ENCODE data around the gene LRR1. TPM values are rescaled to one million over a fixed set of nuclear protein-coding genes. Genes with fewer than 3 reads are reported as not detected.
"Not testable (repeated sequence)": the region's sequence is repeated elsewhere in the genome, so short reads cannot be mapped to it uniquely, and the experiment has no call there.

LRR1 gene
- polyA plus RNA-seq, 2 donors, result 4.3 to 9.0 TPM

- Histone ChIP-seq H3K4me3 (ENCODE audit: low read depth in 1 of 2, low read length in 2 of 2) (no peak overlapping the region), H3K4me1 (ENCODE audit: control insufficient read depth in 2 of 2, insufficient read depth in 2 of 2, low read length in 1 of 2) (no peaks in the 10 kb centered on the region), H3K9me3 (ENCODE audit: control insufficient read depth in 2 of 2, insufficient read depth in 1 of 2, low read depth in 1 of 2, low read length in 1 of 2) (no peaks in the 10 kb centered on the region), H3K27me3 (ENCODE audit: control insufficient read depth in 1 of 2, insufficient read depth in 2 of 2, low read length in 2 of 2) (no peaks in the 10 kb centered on the region), H3K36me3 (ENCODE audit: control insufficient read depth in 2 of 2, insufficient read depth in 2 of 2, low read length in 1 of 2) (no peaks in the 10 kb centered on the region), H3K27ac (ENCODE audit: low read depth in 2 of 2, low read length in 1 of 2) (no peak overlapping the region)
- WGBS, 2 donors, result 94 to 97% methylated on average over 2 of the region's 2 CpGs
These were observed 15.5 kb downstream of the LRR1 start for GRCh38 chr14:49614196-49614595.

- WGBS, 2 donors, result 76 to 82% methylated on average over 6 of the region's 6 CpGs
- H3K4me3 ChIP-seq (ENCODE audit: low read depth in 1 of 2, low read length in 2 of 2), result no peak overlapping the region
- H3K27ac ChIP-seq (ENCODE audit: low read depth in 2 of 2, low read length in 1 of 2), result no peak overlapping the region
- H3K36me3 ChIP-seq (ENCODE audit: control insufficient read depth in 2 of 2, insufficient read depth in 2 of 2, low read length in 1 of 2), result no peaks in the 10 kb centered on the region
- H3K4me1 ChIP-seq (ENCODE audit: control insufficient read depth in 2 of 2, insufficient read depth in 2 of 2, low read length in 1 of 2), result no peaks in the 10 kb centered on the region
- no peaks in the 10 kb centered on the region for H3K9me3 ChIP-seq (ENCODE audit: control insufficient read depth in 2 of 2, insufficient read depth in 1 of 2, low read depth in 1 of 2, low read length in 1 of 2)
- H3K27me3 ChIP-seq (ENCODE audit: control insufficient read depth in 1 of 2, insufficient read depth in 2 of 2, low read length in 2 of 2), result no peaks in the 10 kb centered on the region
These were observed 17.0 kb downstream of the LRR1 start for GRCh38 chr14:49615776-49616175.

DNA sequence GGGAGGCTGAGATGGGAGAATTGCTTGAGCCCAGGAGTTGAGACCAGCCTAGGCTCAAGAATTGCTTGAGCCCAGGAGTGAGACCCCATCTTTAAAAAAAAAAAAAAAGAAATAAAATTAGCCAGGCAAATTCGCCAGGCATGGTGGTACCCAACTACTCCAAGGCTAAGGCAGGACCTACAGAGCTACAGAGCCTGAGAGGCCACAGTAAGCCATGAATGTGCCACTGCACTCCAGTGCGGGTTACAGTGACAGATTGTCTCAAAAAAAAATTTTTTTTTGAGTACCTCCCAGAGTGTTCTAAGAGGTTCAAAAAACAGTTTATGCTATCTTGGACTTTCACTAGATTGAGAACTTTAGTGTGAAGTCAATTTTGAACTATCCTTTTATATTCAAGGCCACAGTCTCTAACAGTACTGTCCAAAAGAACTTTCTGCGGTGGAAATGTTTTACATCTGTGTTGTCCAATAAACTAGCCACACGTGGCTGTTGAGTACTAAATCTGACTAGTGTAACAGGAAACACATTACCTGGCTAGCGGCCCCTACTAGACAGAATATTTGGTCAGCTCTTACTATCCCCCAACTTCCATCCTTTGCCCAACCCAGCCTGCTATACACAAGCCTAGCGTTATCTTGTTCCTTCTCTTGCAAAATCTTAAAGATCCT, 19.2 kb downstream of the LRR1 start:
- WGBS, 2 donors, result 87 to 91% methylated on average over 6 of the region's 6 CpGs
- no peaks in the 10 kb centered on the region for H3K27me3 ChIP-seq (ENCODE audit: control insufficient read depth in 1 of 2, insufficient read depth in 2 of 2, low read length in 2 of 2)
- H3K4me1 ChIP-seq (ENCODE audit: control insufficient read depth in 2 of 2, insufficient read depth in 2 of 2, low read length in 1 of 2), result peaks cover 0 to 8% of the 10 kb centered on the region in 2 donors
- no peak overlapping the region for H3K4me3 ChIP-seq (ENCODE audit: low read depth in 1 of 2, low read length in 2 of 2)
- no peak overlapping the region for H3K27ac ChIP-seq (ENCODE audit: low read depth in 2 of 2, low read length in 1 of 2)
- H3K36me3 ChIP-seq (ENCODE audit: control insufficient read depth in 2 of 2, insufficient read depth in 2 of 2, low read length in 1 of 2), result no peaks in the 10 kb centered on the region
- H3K9me3 ChIP-seq (ENCODE audit: control insufficient read depth in 2 of 2, insufficient read depth in 1 of 2, low read depth in 1 of 2, low read length in 1 of 2), result no peaks in the 10 kb centered on the region

DNA sequence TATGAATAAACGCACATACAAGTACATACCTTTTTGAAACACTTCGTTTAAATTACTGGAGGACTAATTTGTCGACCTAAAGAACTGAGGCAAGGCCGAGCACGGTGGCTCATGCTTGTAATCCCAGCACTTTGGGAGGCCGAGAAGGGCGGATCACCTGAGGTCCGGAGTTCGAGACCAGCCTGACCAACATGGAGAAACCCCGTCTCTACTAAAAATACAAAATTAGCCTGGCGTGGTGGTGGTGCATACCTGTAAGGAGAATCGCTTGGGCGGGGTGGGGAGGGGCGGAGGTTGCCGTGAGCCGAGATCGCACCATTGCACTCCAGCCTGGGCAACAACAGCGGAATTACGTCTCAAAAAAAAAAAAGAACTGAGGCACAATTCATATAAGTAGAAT, 20.5 kb downstream of the LRR1 start:
- not testable (repeated sequence) for H3K36me3 ChIP-seq (ENCODE audit: control insufficient read depth in 2 of 2, insufficient read depth in 2 of 2, low read length in 1 of 2); H3K27ac ChIP-seq (ENCODE audit: low read depth in 2 of 2, low read length in 1 of 2); H3K27me3 ChIP-seq (ENCODE audit: control insufficient read depth in 1 of 2, insufficient read depth in 2 of 2, low read length in 2 of 2); H3K4me1 ChIP-seq (ENCODE audit: control insufficient read depth in 2 of 2, insufficient read depth in 2 of 2, low read length in 1 of 2); H3K9me3 ChIP-seq (ENCODE audit: control insufficient read depth in 2 of 2, insufficient read depth in 1 of 2, low read depth in 1 of 2, low read length in 1 of 2)
- peak overlapping the region; percentile 84 to 94 for H3K4me3 ChIP-seq (ENCODE audit: low read depth in 1 of 2, low read length in 2 of 2)
- 49 to 67% methylated on average over 19 of the region's 19 CpGs for WGBS, 2 donors

DNA sequence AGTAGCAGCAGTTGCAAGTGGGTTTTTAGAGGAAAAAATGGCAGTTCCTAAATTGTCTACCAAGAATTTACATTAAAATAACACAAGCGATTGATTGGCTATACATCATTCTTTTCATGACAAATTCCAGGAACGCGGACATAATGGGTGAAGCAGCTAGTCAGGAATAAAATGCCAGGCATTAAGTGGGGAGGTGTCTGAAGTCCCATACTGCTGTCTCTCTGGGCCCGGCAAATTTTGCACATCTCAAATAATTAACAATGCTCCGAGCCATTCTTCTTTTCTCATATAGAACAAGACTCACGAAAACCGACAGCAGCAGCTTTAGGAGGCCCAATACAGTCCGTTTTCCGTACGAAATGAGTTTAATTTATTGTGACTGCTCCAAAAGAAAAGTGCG, 21.0 kb downstream of the LRR1 start:
- H3K27me3 ChIP-seq (ENCODE audit: control insufficient read depth in 1 of 2, insufficient read depth in 2 of 2, low read length in 2 of 2), result no peaks in the 10 kb centered on the region
- H3K4me1 ChIP-seq (ENCODE audit: control insufficient read depth in 2 of 2, insufficient read depth in 2 of 2, low read length in 1 of 2), result peaks cover 0 to 8% of the 10 kb centered on the region in 2 donors
- peak overlapping the region; percentile 92 to 100 for H3K27ac ChIP-seq (ENCODE audit: low read depth in 2 of 2, low read length in 1 of 2)
- H3K9me3 ChIP-seq (ENCODE audit: control insufficient read depth in 2 of 2, insufficient read depth in 1 of 2, low read depth in 1 of 2, low read length in 1 of 2), result no peaks in the 10 kb centered on the region
- H3K36me3 ChIP-seq (ENCODE audit: control insufficient read depth in 2 of 2, insufficient read depth in 2 of 2, low read length in 1 of 2), result no peaks in the 10 kb centered on the region
- H3K4me3 ChIP-seq (ENCODE audit: low read depth in 1 of 2, low read length in 2 of 2), result peak overlapping the region; percentile 84 to 94
- 1% methylated on average over 11 of the region's 11 CpGs for WGBS, 2 donors

DNA sequence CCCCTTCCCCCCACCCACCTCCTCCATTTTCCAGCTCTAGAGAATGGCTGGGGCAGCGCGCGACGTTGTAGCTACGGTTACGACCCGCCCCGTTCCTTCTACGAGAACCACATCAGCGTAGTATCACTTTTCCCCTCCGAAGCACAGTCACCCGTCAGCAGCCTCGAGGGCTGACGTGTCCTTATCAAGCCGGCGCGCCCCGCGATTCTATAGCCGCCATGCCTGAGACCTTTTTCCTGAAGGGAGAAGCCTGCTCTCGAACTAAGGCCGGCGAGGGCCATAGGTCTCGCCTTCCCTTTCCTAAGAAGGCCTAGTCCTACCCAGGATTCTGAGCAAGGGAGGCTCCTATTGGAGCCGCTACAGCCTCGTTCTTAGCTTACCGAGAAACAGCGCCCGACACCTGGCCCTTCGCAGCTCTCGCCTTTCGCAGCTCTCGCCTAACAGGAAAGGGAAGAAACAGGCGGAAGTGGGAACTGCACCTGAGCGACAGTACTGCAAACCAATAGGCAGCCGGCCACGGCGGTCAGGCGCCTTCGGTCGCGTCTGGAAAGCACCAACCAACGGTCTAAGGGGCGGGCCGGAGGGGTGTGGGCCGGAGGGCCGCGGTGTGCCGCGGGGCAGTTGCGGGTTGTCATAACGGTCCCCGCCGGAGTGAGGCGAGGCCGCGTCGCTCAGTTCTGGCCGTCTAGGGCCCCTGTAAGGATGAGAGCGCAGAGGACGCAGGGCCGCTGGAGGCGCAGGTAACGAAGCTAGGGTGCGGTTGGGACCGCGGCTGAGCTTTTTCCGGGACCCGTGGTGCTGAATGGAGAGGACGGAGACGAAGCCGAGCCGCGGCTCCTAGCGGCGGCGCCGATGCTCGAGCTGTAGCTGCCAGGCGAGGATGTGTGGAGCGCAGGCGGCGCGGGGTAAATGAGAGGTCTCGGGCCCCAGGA, 21.7 kb downstream of the LRR1 start, which contains the start of the genes MGAT2 and RPL36AL:
TSS of gene MGAT2 (plus strand) at position 618 of the 932 bp plus-strand sequence. CDS start 470 bp downstream, outside the sequence.
TSS of gene RPL36AL (minus strand) at position 445 of the 932 bp plus-strand sequence. CDS start 1,522 bp downstream, outside the sequence.
- H3K27me3 ChIP-seq (ENCODE audit: control insufficient read depth in 1 of 2, insufficient read depth in 2 of 2, low read length in 2 of 2), result no peaks in the 10 kb centered on the region
- H3K4me1 ChIP-seq (ENCODE audit: control insufficient read depth in 2 of 2, insufficient read depth in 2 of 2, low read length in 1 of 2), result peaks cover 0 to 8% of the 10 kb centered on the region in 2 donors
- no peaks in the 10 kb centered on the region for H3K9me3 ChIP-seq (ENCODE audit: control insufficient read depth in 2 of 2, insufficient read depth in 1 of 2, low read depth in 1 of 2, low read length in 1 of 2)
- H3K27ac ChIP-seq (ENCODE audit: low read depth in 2 of 2, low read length in 1 of 2), result peak within 1 kb of the TSS; percentile 92 to 100
- H3K4me3 ChIP-seq (ENCODE audit: low read depth in 1 of 2, low read length in 2 of 2), result peak within 1 kb of the TSS; percentile 84 to 94
- no peaks in the 10 kb centered on the region for H3K36me3 ChIP-seq (ENCODE audit: control insufficient read depth in 2 of 2, insufficient read depth in 2 of 2, low read length in 1 of 2)
- WGBS, 2 donors, result 0% methylated on average over 85 of the region's 85 CpGs

GRCh38 chr14:49621114-49621881, 22.6 kb downstream of the LRR1 start:
- 1 to 2% methylated on average over 60 to 65 of the region's 65 CpGs for WGBS, 2 donors
- Histone ChIP-seq H3K4me1 (ENCODE audit: control insufficient read depth in 2 of 2, insufficient read depth in 2 of 2, low read length in 1 of 2) (peaks cover 0 to 8% of the 10 kb centered on the region in 2 donors), H3K4me3 (ENCODE audit: low read depth in 1 of 2, low read length in 2 of 2) (peak overlapping the region; percentile 84 to 94), H3K27me3 (ENCODE audit: control insufficient read depth in 1 of 2, insufficient read depth in 2 of 2, low read length in 2 of 2) (no peaks in the 10 kb centered on the region), H3K36me3 (ENCODE audit: control insufficient read depth in 2 of 2, insufficient read depth in 2 of 2, low read length in 1 of 2) (peaks cover 0 to 1% of the 10 kb centered on the region in 2 donors), H3K27ac (ENCODE audit: low read depth in 2 of 2, low read length in 1 of 2) (peak overlapping the region; percentile 92 to 100), H3K9me3 (ENCODE audit: control insufficient read depth in 2 of 2, insufficient read depth in 1 of 2, low read depth in 1 of 2, low read length in 1 of 2) (no peaks in the 10 kb centered on the region)

DNA sequence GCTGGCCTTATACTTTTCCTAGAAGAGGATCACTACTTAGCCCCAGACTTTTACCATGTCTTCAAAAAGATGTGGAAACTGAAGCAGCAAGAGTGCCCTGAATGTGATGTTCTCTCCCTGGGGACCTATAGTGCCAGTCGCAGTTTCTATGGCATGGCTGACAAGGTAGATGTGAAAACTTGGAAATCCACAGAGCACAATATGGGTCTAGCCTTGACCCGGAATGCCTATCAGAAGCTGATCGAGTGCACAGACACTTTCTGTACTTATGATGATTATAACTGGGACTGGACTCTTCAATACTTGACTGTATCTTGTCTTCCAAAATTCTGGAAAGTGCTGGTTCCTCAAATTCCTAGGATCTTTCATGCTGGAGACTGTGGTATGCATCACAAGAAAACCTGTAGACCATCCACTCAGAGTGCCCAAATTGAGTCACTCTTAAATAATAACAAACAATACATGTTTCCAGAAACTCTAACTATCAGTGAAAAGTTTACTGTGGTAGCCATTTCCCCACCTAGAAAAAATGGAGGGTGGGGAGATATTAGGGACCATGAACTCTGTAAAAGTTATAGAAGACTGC, 23.4 kb downstream of the LRR1 start:
- H3K4me3 ChIP-seq (ENCODE audit: low read depth in 1 of 2, low read length in 2 of 2), result peak overlapping the region in 1 of 2 donors; percentile 84
- H3K36me3 ChIP-seq (ENCODE audit: control insufficient read depth in 2 of 2, insufficient read depth in 2 of 2, low read length in 1 of 2), result peaks cover 0 to 4% of the 10 kb centered on the region in 2 donors
- peaks cover 0 to 8% of the 10 kb centered on the region in 2 donors for H3K4me1 ChIP-seq (ENCODE audit: control insufficient read depth in 2 of 2, insufficient read depth in 2 of 2, low read length in 1 of 2)
- H3K27ac ChIP-seq (ENCODE audit: low read depth in 2 of 2, low read length in 1 of 2), result peak overlapping the region in 1 of 2 donors; percentile 9
- WGBS, 2 donors, result 37 to 55% methylated on average over 3 of the region's 3 CpGs
- H3K9me3 ChIP-seq (ENCODE audit: control insufficient read depth in 2 of 2, insufficient read depth in 1 of 2, low read depth in 1 of 2, low read length in 1 of 2), result no peaks in the 10 kb centered on the region
- H3K27me3 ChIP-seq (ENCODE audit: control insufficient read depth in 1 of 2, insufficient read depth in 2 of 2, low read length in 2 of 2), result no peaks in the 10 kb centered on the region

GRCh38 chr14:49623387-49623786, 24.6 kb downstream of the LRR1 start:
- H3K27ac ChIP-seq (ENCODE audit: low read depth in 2 of 2, low read length in 1 of 2), result no peak overlapping the region
- no peaks in the 10 kb centered on the region for H3K9me3 ChIP-seq (ENCODE audit: control insufficient read depth in 2 of 2, insufficient read depth in 1 of 2, low read depth in 1 of 2, low read length in 1 of 2)
- peaks cover 0 to 8% of the 10 kb centered on the region in 2 donors for H3K4me1 ChIP-seq (ENCODE audit: control insufficient read depth in 2 of 2, insufficient read depth in 2 of 2, low read length in 1 of 2)
- H3K27me3 ChIP-seq (ENCODE audit: control insufficient read depth in 1 of 2, insufficient read depth in 2 of 2, low read length in 2 of 2), result no peaks in the 10 kb centered on the region
- 36 to 45% methylated on average over 3 of the region's 3 CpGs for WGBS, 2 donors
- H3K36me3 ChIP-seq (ENCODE audit: control insufficient read depth in 2 of 2, insufficient read depth in 2 of 2, low read length in 1 of 2), result peaks cover 0 to 4% of the 10 kb centered on the region in 2 donors
- H3K4me3 ChIP-seq (ENCODE audit: low read depth in 1 of 2, low read length in 2 of 2), result no peak overlapping the region

All from esophagus (tissue), 2 donors.